Right cardiac atrium (tissue), 5 donors: ENCODE data around the gene DTNB. TPM values are rescaled to one million over a fixed set of nuclear protein-coding genes. Genes with fewer than 3 reads are reported as not detected.

Experiments
- ATAC-seq, 2 donors: fragments of 200-7000 bp; cut with Tn5 transposase; one replicate each; pipeline versions ENCODE4 v1.8.0 to v1.9.1; 2020; ENCODE audit warnings: moderate library complexity in 2 of 2, mild to moderate bottlenecking in 1 of 2
- DNase-seq, 3 donors: peaks; one replicate each; pipeline ENCODE4 v3.0.0-alpha.2; 2020
- H3K27ac ChIP-seq: one replicate; pipeline ENCODE4 v1.5.1; 2013; ENCODE audit warnings: mild to moderate bottlenecking, low read length, control low read depth, moderate library complexity
- H3K27me3 ChIP-seq: one replicate; pipeline ENCODE4 v1.6.1; 2013; ENCODE audit not compliant: control insufficient read depth, insufficient read depth
- H3K4me1 ChIP-seq: one replicate; pipeline ENCODE4 v1.6.1; 2013; ENCODE audit warnings: low read length; ENCODE audit not compliant: control insufficient read depth, insufficient read depth
- H3K4me3 ChIP-seq: one replicate; pipeline ENCODE4 v1.5.1; 2013; ENCODE audit warnings: low read length, control low read depth
- H3K9me3 ChIP-seq: one replicate; pipeline ENCODE4 v1.6.1; 2013; ENCODE audit warnings: low read length; ENCODE audit not compliant: control insufficient read depth
- WGBS: extraction: QIAGEN DNeasy Blood & Tissue Kit; methylation state at CpG from one replicate; pipeline ENCODE4 v1.1.7; 2013; 5-methylcytosine and 5-hydroxymethylcytosine counted together
- intact Hi-C, 4 donors: fragments of 100-400 bp; cut with DNase I; formaldehyde crosslinking; loops; one replicate each; pipeline versions ENCODE4 v1.11.0 to v1.14.0; 2022 to 2023
- polyA plus RNA-seq: library from polyadenylated mRNA; stranded (reverse); fragments of 200-250 nt; gene quantifications from one replicate; pipeline ENCODE4 v1.2.3, GENCODE V29; 2013
- total RNA-seq, 4 donors: library from RNA; stranded (reverse); fragmentation: NEBNext Ultra II Directional; extraction: Animal tissue kit (Norgen Biotek cat#: 25700); gene quantifications; one replicate each; pipeline ENCODE4 v1.2.1, GENCODE V29; 2021
- donor health status: healthy with polysubstance abuse.
- donor health status: DM: no; HTN: yes; CAD: no.
- donor health status: DM: no; HTN: no; CAD: no.
- donor health status: DM: no; HTN: yes; CAD: no; lungs with severe emphysema.
- donor health status: DM: yes; HTN: yes; CAD: no.

Gene DTNB
- total and polyA plus RNA-seq, 5 donors = 3.6 to 8.1 (median 6.0) TPM

DNA sequence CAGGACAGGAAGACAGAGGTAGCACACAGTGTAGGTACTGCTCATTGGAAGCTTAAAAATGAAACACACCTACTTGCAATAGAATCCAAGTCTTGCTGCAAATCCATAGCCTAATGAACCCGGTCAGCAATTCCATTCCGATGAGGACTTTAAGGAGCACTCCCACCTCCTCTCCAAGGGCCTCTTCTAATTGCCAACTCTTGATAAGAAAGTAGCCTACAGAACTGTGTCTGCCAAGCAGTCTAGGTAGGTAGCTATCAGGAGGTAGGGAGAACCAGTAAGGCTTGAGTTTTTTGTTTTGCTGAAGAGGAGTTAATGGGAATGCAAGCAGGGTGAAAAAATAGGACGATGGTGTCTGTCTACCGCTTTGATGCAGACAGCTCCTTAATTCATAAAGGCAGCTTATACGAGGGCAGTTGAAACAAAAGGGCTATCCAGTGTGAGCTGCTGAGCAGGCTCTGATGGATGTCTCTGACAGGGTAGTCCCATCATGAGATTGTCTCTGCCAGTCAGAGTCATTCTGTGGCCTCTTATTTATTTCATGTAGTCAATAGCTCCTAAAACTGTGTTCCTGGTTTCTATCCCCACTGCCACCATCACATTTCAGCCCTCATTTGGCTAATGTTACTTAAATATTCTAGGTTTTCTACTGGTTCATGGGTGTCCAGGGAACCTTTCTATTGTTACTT lies 176.0 kb downstream of the DTNB start:
- WGBS = 90% methylated on average over 5 of the region's 5 CpGs
- Histone ChIP-seq H3K27ac (no peak overlapping the region), H3K4me3 (no peak overlapping the region), H3K9me3 (no peaks in the 10 kb centered on the region), H3K27me3 (no peaks in the 10 kb centered on the region), H3K4me1 (no peaks in the 10 kb centered on the region)
- DNase-seq = no peak
- no peak for ATAC-seq
- intact Hi-C loops = no loop called here

DNA sequence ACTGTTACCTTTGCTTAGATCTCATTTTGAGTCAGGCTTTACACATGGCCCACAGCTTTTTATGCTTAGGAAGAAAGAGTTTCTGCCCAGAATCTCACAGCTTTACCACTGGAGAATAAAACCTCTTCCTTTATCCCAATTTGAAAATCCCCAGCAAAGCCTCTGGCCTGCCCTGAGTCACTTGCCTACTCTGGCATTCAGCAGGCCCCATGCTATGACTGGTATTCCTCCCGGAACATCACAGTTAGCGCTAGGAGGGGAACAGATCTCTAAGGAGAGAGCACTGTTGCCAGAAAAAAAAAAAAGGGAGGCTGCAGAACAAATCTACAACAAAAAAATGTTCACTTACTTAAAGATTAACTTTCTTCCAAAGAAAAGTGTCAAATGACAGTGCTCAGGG lies 178.8 kb downstream of the DTNB start:
- Histone ChIP-seq H3K27ac (no peak overlapping the region), H3K27me3 (no peaks in the 10 kb centered on the region), H3K4me3 (no peak overlapping the region), H3K4me1 (no peaks in the 10 kb centered on the region), H3K9me3 (no peaks in the 10 kb centered on the region)
- DNase-seq (no peak), ATAC-seq (no peak)
- WGBS = 88% methylated on average over 2 of the region's 2 CpGs
- intact Hi-C loops = no loop called here

DNA sequence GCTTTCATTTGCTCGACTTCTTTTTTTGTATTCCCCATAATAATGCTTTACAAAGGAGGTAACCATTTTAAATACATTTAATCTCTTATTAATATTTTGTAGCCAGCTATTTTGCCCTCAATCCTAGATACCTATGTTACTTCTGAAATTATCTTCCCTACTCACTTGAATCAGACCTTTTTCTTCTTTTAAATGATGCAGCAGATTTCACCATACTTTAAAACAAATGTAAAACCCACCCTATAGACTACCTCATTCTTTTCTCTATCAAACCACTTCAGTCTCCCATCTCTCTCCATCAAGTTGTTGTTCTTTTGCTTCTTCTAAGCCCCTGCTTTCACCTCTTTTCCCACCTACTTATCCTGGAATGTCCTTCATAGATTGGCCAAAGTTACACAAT lies 180.2 kb downstream of the DTNB start:
- Histone ChIP-seq H3K27me3 (no peaks in the 10 kb centered on the region), H3K9me3 (no peaks in the 10 kb centered on the region), H3K4me3 (no peak overlapping the region), H3K27ac (no peak overlapping the region), H3K4me1 (no peaks in the 10 kb centered on the region)
- 85% methylated on average over 1 of the region's 1 CpG for WGBS
- intact Hi-C loops = no loop called here
- DNase-seq (no peak), ATAC-seq (no peak)

DNA sequence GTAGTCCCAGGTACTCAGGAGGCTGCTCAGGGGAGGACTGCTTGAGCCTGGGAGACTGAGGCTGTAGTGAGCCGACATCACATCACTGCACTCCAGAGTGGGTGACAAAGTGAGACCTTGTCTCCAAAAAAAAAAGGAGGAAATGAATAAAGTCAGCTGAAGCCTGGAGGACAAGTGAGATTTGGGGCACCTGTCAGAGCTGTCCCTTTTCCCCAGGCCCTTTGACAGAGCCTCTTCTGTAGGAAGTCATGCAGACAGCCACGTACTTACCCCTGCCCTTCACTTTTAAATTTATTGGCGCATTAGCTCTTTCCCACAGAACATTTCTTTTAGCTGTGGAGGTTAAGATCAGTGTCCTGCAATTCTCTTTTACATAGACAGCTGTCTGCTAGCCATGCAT lies 180.7 kb downstream of the DTNB start:
- 80% methylated on average over 3 of the region's 3 CpGs for WGBS

DNA sequence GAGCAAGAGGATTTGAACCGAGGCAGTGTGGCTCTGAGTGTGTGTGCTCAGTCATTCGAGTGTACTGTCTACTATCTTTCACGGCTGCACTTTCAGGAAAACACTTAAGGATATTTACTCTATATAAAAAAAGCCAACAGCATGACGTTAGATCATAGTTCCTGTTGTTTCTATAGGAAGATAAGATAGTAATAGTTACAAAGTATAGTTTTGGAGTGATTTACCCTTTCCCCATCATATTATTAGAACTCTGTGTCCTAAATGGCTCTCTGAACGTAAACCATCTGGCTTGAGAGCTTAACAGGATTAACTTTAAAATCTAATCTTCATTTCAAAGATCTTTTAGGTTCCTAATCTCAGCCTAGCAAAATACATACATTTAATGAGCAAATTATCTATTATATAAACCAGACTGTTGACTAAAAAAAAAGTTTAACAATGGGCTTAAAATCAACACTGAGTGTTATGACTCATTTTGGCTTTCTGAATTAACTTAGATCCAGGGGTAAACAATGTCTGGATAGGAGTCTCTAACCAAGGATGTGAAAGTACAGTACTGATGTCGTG lies 181.3 kb downstream of the DTNB start:
- H3K9me3 ChIP-seq = no peaks in the 10 kb centered on the region
- WGBS = 50% methylated on average over 6 of the region's 6 CpGs
- H3K27ac ChIP-seq = no peak overlapping the region
- H3K27me3 ChIP-seq = no peaks in the 10 kb centered on the region
- ATAC-seq (no peak), DNase-seq (no peak)
- H3K4me3 ChIP-seq = no peak overlapping the region
- H3K4me1 ChIP-seq = no peaks in the 10 kb centered on the region
- intact Hi-C loops = no loop called here

More for the DNA sequence above, 180.7 kb downstream of the DTNB start:
- Histone ChIP-seq H3K27me3 (no peaks in the 10 kb centered on the region), H3K4me3 (no peak overlapping the region), H3K27ac (no peak overlapping the region), H3K9me3 (no peaks in the 10 kb centered on the region), H3K4me1 (no peaks in the 10 kb centered on the region)
- no peak for DNase-seq
- intact Hi-C loops = no loop called here
- no peak for ATAC-seq

DNA sequence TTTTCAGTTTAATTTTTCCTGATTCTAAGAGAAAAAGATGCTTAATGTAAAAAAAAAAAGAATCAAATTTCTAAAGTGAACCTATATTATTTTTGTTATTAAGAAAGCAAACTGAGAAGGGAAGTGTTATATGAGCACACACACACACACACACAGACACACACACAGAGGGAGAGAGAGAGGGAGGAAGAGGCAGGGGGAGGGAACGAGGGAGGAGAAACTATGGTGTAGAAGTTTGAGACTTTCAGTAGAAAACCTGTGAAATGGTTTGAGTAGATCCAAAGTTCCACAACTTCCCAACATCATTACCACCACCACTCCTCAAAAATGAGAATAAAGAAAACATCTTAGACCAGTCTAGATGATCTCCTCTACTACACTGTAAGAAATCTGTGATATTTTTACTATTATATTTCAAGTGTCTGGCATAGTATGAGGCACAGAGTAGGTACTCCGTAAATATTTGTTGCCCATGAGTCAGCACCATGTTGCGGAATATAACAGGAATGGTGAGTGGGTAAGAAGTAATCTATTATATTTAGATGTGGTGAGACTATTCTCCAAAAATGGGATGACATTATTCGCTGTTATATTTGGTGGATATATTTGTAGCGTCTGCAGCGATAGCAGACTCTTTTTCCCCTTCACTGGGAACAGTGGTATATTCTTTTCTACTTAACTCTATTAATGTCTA lies 182.2 kb downstream of the DTNB start:
- H3K27me3 ChIP-seq = no peaks in the 10 kb centered on the region
- H3K27ac ChIP-seq = no peak overlapping the region
- 81% methylated on average over 6 of the region's 6 CpGs for WGBS
- ATAC-seq (no peak), DNase-seq (no peak)
- no peaks in the 10 kb centered on the region for H3K9me3 ChIP-seq
- H3K4me3 ChIP-seq = no peak overlapping the region
- H3K4me1 ChIP-seq = no peaks in the 10 kb centered on the region
- intact Hi-C loops = no loop called here

DNA sequence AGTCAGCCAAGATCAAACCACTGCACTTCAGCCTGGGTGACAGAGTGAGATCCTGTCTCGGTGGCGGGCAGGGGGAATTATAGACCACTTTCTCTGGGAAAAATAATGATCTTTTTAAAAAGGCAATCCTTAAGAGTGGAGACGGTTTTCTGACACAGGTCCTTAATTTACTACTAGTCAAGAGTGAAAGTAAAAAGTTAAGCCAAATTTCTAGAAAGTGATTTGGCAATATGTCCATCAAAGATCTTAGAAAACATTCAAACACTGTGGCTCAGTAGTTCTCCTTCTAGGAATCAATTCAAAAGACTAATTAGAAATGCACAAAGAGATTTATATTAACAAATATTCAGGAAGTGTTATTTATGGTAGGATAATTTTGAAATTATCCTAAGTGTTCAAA lies 183.2 kb downstream of the DTNB start:
- intact Hi-C loops = no loop called here
- Histone ChIP-seq H3K4me1 (no peaks in the 10 kb centered on the region), H3K9me3 (no peaks in the 10 kb centered on the region), H3K4me3 (no peak overlapping the region), H3K27me3 (no peaks in the 10 kb centered on the region), H3K27ac (no peak overlapping the region)
- DNase-seq (no peak), ATAC-seq (no peak)
- 66% methylated on average over 3 of the region's 3 CpGs for WGBS

DNA sequence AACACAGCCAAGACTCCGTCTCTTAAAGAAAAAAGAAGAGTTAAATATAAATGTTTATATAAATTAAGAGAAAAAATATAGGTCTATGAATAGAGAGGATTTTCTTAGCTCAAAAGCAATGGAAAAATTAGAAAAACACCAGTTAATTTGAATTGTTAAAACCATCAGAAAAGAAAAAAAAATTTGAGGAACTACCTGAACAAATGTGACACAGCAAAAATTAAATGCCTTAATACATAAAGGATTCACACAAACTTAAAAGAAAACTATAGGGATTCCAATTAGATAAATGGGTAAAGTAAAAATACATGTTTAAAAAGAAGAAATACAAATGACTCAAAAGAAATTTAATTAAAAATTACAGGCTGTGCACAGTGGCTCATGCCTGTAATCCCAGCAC lies 183.7 kb downstream of the DTNB start:
- Histone ChIP-seq H3K27ac (no peak overlapping the region), H3K9me3 (no peaks in the 10 kb centered on the region), H3K27me3 (no peaks in the 10 kb centered on the region), H3K4me1 (no peaks in the 10 kb centered on the region), H3K4me3 (no peak overlapping the region)
- WGBS = 98% methylated on average over 1 of the region's 1 CpG
- intact Hi-C loops = no loop called here
- DNase-seq (no peak), ATAC-seq (no peak)

DNA sequence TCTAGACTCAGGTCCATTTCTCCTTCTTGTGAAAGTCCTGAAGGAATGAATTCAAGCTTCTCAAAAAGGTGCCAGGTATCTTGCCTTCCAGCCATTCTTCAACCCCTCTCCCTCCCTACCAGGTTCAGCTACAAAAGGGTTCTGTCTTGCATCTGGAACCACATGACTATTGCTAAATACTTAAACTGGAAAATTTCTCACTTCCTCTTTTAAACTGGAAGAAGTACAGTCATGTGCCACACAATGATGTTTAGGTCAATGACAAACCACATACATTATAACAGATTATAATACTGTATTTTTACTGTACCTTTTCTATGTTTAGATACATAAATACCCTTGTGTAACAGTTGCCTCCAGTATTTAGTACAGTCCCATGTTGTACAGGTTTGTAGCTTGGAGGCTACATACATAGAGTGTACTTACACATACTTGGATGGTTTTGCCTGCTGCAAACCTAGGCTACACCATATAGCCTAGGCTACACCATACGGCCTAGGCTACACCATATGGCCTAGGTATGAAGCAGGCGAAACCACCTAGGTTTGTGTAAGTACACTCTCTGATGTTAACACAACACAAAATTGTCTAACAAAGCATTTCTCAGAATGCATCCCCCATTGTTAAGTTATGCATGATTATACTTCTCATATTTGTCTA lies 189.6 kb downstream of the DTNB start:
- H3K4me1 ChIP-seq = no peaks in the 10 kb centered on the region
- H3K27me3 ChIP-seq = no peaks in the 10 kb centered on the region
- H3K9me3 ChIP-seq = no peaks in the 10 kb centered on the region
- whole genome bisulfite sequencing = 91% methylated on average over 2 of the region's 2 CpGs
- no peak for ATAC-seq
- no peak for DNase-seq
- intact Hi-C loops = no loop called here
- no peak overlapping the region for H3K27ac ChIP-seq
- no peak overlapping the region for H3K4me3 ChIP-seq

DNA sequence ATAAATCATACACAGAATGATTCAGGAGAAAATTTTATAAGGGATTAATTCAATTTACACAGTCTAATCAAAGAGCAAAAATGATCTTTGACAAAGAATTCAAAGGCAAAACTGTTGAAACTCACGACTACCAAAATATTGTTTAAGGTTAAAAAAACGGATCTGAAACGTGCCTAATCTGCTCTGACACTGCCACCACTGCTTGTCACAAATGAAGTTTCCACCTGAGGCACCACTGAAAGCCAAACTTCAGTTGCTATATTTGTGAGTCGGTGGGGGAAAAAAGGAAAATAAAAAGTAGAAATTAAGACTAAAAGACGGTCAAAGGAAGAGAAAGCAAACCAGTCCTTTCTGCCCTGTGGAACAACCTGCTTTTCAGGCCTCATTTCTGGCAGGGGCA lies 191.0 kb downstream of the DTNB start:
- Histone ChIP-seq H3K9me3 (no peaks in the 10 kb centered on the region), H3K4me3 (no peak overlapping the region), H3K27me3 (no peaks in the 10 kb centered on the region), H3K4me1 (no peaks in the 10 kb centered on the region), H3K27ac (no peak overlapping the region)
- DNase-seq (no peak), ATAC-seq (no peak)
- 90% methylated on average over 5 of the region's 5 CpGs for WGBS
- intact Hi-C loops = no loop called here
